ENCODE data around the gene ZNF554. TPM values are rescaled to one million over a fixed set of nuclear protein-coding genes. Genes with fewer than 3 reads are reported as not detected.

The ZNF554 gene
- total RNA-seq, 1 donor from 2014 or later, result 1.1 TPM

DNA sequence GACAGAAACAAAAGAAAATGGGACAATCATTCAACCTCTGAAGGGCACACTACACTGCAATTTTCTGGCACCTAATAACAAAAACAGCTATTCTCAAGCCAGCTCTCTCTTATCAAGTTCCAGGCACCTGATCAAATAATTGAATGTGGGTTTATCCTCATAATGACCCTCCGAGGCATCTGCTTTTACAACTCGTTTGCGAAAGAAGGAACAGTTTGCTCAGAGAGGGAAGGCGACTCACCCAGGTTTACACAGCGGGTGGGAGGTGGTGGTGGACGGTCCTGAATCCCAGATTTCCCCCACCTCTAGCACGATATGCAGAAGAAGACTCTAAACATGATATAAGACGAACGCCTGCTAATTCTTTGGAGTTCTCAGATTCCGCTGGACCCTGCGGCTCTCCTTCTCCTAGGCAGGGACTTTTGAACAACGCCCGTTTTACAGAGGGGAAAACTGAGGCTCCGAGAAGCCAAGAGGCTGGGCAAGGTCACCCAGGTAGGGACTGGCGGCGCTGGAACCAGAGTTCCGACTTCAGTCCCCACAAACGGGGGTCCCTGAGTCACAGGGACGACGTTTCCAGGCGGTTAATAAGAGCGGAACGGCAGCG, 37.2 kb upstream of the ZNF554 start:
- Histone ChIP-seq H3K27me3 (no peaks in the 10 kb centered on the region), H3K27ac (peak overlapping the region; percentile 82 to 88), H3K9me3 (no peaks in the 10 kb centered on the region), H3K4me1 (peaks cover 12 to 35% of the 10 kb centered on the region in 2 donors), H3K4me3 (peak overlapping the region; percentile 77 to 78), H3K36me3 (no peaks in the 10 kb centered on the region)
- intact Hi-C loops (cut with DNase I), result loop anchor here (2.0 kb wide), 1 partner anchor 844 kb away; the partner anchor contains the start of gene CACTIN
- DNase-seq (ENCODE audit: low spot score in 2 of 2), result no peak
- TF ChIP-seq CTCF (IDR thresholded peaks at IDR 0.05), result no peak

DNA sequence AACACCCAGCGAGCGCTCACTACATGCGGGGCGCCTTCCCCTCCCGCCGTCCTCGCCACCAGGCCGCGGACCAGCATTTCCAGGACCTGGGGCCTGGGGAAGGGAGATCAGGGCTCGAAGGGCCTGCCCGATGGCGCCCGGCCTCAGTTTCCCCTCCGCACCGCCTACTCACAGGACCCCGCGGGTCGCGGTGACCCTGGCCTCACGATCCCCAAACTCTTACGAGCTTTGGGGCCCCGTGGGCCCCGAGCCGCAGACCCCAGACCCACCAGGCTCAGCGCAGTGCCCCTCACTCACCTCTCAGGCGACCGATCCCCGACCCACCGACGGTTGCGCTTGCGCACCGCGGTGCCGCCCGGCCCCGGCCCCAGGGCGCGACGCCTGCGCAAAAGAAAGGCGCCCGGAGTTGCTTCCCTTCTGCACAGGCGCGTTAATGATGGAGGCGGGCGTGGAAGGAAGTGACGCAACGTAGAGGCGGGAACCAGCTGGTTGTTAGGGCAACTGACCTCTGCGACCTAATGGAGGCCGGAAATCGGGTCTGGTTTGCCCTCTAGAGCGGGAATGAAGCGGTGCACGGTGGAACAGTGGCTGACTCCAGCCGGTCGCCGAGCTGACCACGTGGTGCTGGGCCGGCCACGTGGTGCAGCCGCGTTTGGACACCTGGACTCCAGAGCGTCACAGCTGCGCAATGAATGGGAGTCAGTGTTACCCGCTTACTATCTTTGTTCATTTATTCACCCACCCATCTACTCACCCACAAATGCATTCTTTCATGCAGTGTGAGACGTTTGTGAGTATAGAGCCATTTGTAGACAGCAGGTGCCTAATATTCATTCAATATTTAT, 36.5 kb upstream of the ZNF554 start, which contains the start of gene SGTA:
SGTA (minus strand) TSS at position 338 of the 845 bp plus-strand sequence. CDS start 14,205 bp downstream, outside the sequence.
- peak; percentile 92 to 99 for DNase-seq (ENCODE audit: low spot score in 2 of 2)
- H3K36me3 ChIP-seq, result no peaks in the 10 kb centered on the region
- H3K9me3 ChIP-seq, result no peaks in the 10 kb centered on the region
- H3K4me1 ChIP-seq, result peaks cover 12 to 35% of the 10 kb centered on the region in 2 donors
- no peaks in the 10 kb centered on the region for H3K27me3 ChIP-seq
- H3K4me3 ChIP-seq, result peak within 1 kb of the TSS; percentile 77 to 78
- intact Hi-C loops (cut with DNase I), result loop anchor here (2.0 kb wide), 1 partner anchor 844 kb away; the partner anchor contains the start of gene CACTIN
- peak within 1 kb of the TSS; percentile 82 to 88 for H3K27ac ChIP-seq
- TF ChIP-seq CTCF (IDR thresholded peaks at IDR 0.05), result peak; percentile 33 to 55 (median 41)

GRCh38 chr19:2783781-2784145, 35.9 kb upstream of the ZNF554 start:
- Histone ChIP-seq H3K36me3 (no peaks in the 10 kb centered on the region), H3K27me3 (no peaks in the 10 kb centered on the region), H3K4me1 (peaks cover 12 to 35% of the 10 kb centered on the region in 2 donors), H3K4me3 (peak overlapping the region; percentile 33 to 77), H3K27ac (peak overlapping the region; percentile 12 to 88), H3K9me3 (no peaks in the 10 kb centered on the region)
- intact Hi-C loops (cut with DNase I), result loop anchor here (2.0 kb wide), 1 partner anchor 843 kb away; the partner anchor contains the start of gene CACTIN
- DNase-seq (ENCODE audit: low spot score in 2 of 2), result no peak
- TF ChIP-seq CTCF (IDR thresholded peaks at IDR 0.05), result no peak

GRCh38 chr19:2785244-2785997, 34.2 kb upstream of the ZNF554 start, which contains the start of gene THOP1:
Gene THOP1, plus strand, starts transcription at chr19:2785503. Its CDS starts 160 bp downstream, at chr19:2785663.
- no peak for TF ChIP-seq CTCF (IDR thresholded peaks at IDR 0.05)
- peak; percentile 95 to 99 for DNase-seq (ENCODE audit: low spot score in 2 of 2)
- Histone ChIP-seq H3K9me3 (no peaks in the 10 kb centered on the region), H3K4me3 (peak within 1 kb of the TSS; percentile 89 to 98), H3K27ac (peak within 1 kb of the TSS; percentile 28 to 51), H3K36me3 (peaks cover under 1 to 2% of the 10 kb centered on the region in 2 donors), H3K27me3 (no peaks in the 10 kb centered on the region), H3K4me1 (peaks cover 12 to 32% of the 10 kb centered on the region in 2 donors)
- intact Hi-C loops (cut with DNase I), result loop anchor here (1.0 kb wide), 4 partner anchors 34 to 115 kb away; partner anchors contain the start of genes SLC39A3, ZNF554, ZNF555 and ZNF57

GRCh38 chr19:2787115-2787514, 32.6 kb upstream of the ZNF554 start:
- intact Hi-C loops (cut with DNase I), result no loop called here
- no peaks in the 10 kb centered on the region for H3K27me3 ChIP-seq

More at GRCh38 chr19:2787115-2787514, 32.6 kb upstream of the ZNF554 start:
- Histone ChIP-seq H3K9me3 (no peaks in the 10 kb centered on the region), H3K36me3 (peaks cover 7 to 15% of the 10 kb centered on the region in 2 donors), H3K4me1 (peaks cover 9 to 24% of the 10 kb centered on the region in 2 donors), H3K4me3 (no peak overlapping the region), H3K27ac (no peak overlapping the region)
- DNase-seq (ENCODE audit: low spot score in 2 of 2), result no peak
- TF ChIP-seq CTCF (IDR thresholded peaks at IDR 0.05), result no peak
